NB4 (cell line): ENCODE results near the gene ZDHHC18.

Experiments
- DNase-seq: peaks from one replicate; pipeline ENCODE4 v3.0.0; 2010; ENCODE audit warnings: low read depth
- H3K4me3 ChIP-seq: one replicate; pipeline ENCODE4 v1.5.1; 2011; ENCODE audit warnings: mild to moderate bottlenecking, low read depth, low read length, moderate library complexity
- CTCF ChIP-seq: IDR thresholded peaks from one replicate; pipeline ENCODE4 v1.5.1; 2012; ENCODE audit warnings: low read depth, low read length
- MAX ChIP-seq: IDR thresholded peaks from 2 replicates; pipeline ENCODE4 v1.6.1; 2011; ENCODE audit warnings: low read depth, low read length
- MYC ChIP-seq: IDR thresholded peaks from 2 replicates; pipeline ENCODE4 v1.6.1; 2011; ENCODE audit warnings: low read depth, low read length
- POLR2A ChIP-seq: IDR thresholded peaks from 2 replicates; pipeline ENCODE4 v1.6.1; 2011; ENCODE audit warnings: mild to moderate bottlenecking; ENCODE audit not compliant: insufficient read length; ENCODE audit errors: extremely low read depth

The ZDHHC18 gene

GRCh38 chr1:26787381-26787705, 39.1 kb upstream of the ZDHHC18 start:
- peak overlapping the region; percentile 84 for H3K4me3 ChIP-seq
- no peak for DNase-seq
- TF ChIP-seq MAX: no peak
- no peak for TF ChIP-seq MYC
- peak; percentile 8 for TF ChIP-seq POLR2A
- TF ChIP-seq CTCF: no peak

GRCh38 chr1:26787706-26788514, 38.6 kb upstream of the ZDHHC18 start, which contains the start of gene PIGV:
Gene PIGV, plus strand, starts transcription at chr1:26787950. Its CDS starts 2,866 bp downstream, at chr1:26790816.
- H3K4me3 ChIP-seq: peak within 1 kb of the TSS; percentile 84
- peak; percentile 82 for TF ChIP-seq POLR2A
- TF ChIP-seq MYC: peak; percentile 41; the same call in 1 of the 2 replicates
- no peak for TF ChIP-seq CTCF
- peak; percentile 52 for TF ChIP-seq MAX
- DNase-seq: peak; percentile 91

GRCh38 chr1:26788515-26788785, 38.0 kb upstream of the ZDHHC18 start:
- no peak for TF ChIP-seq MAX
- no peak for TF ChIP-seq CTCF
- TF ChIP-seq MYC: 0 out of 2 replicates have a peak, but pooled peaks have one; percentile 2
- no peak for TF ChIP-seq POLR2A
- DNase-seq: no peak

GRCh38 chr1:26788836-26789611, 37.5 kb upstream of the ZDHHC18 start:
- TF ChIP-seq MAX: no peak; the same call in 1 of the 2 replicates
- TF ChIP-seq POLR2A: peak; percentile 49
- peak; percentile 88 for TF ChIP-seq CTCF
- peak; percentile 5; the same call in 1 of the 2 replicates for TF ChIP-seq MYC
- peak overlapping the region; percentile 84 for H3K4me3 ChIP-seq
- peak; percentile 94 for DNase-seq

More at GRCh38 chr1:26788515-26788785, 38.0 kb upstream of the ZDHHC18 start:
- H3K4me3 ChIP-seq: peak overlapping the region; percentile 84

- TF ChIP-seq MAX (no peak), POLR2A (no peak), MYC (no peak), CTCF (no peak)
- peak overlapping the region; percentile 8 for H3K4me3 ChIP-seq
- DNase-seq: no peak
Measured at GRCh38 chr1:26789612-26789865, 36.9 kb upstream of the ZDHHC18 start.
